ENCODE measurements around the gene DNMBP. TPM values are rescaled to one million over a fixed set of nuclear protein-coding genes. Genes with fewer than 3 reads are reported as not detected.
A peak's percentile ranks its signal among the peaks of the same experiment; 100 is the strongest.
"Not testable (repeated sequence)": the region's sequence is repeated elsewhere in the genome, so short reads cannot be mapped to it uniquely, and the experiment has no call there.

The DNMBP gene
- total RNA-seq, 2 donors from 2014 or later, result 4.1 to 4.3 TPM

DNA sequence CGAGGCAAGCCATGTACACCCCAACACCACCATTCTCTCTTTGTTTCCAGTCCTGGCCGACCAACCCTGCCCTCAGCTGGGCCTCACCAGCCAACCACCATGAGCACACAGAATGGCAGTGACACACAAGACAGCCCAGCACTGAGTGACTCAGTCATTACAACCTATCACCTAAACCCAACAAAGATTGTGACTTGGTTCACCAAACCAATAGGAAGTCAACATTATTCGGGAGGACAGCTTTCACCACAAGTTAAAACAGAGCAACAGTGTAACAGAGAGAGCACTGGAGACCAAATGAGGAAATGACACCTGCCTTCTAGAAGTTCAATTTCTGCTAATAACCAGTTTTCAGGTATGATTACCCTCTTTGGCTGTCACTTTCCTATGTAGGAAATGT is 72.1 kb downstream of the DNMBP start:
- Mint-ChIP-seq H3K4me1 (ENCODE audit: low read depth in 2 of 2) (peaks cover 16 to 23% of the 10 kb centered on the region in 2 donors), H3K4me3 (no peak overlapping the region), H3K9me3 (peaks cover 3% of the 10 kb centered on the region), H3K27me3 (no peaks in the 10 kb centered on the region), H3K36me3 (peaks cover 18% of the 10 kb centered on the region), H3K27ac (peak overlapping the region; percentile 25 to 72)
- DNase-seq (ENCODE audit: low spot score) (no peak), ATAC-seq (peak; percentile 83 to 92)

DNA sequence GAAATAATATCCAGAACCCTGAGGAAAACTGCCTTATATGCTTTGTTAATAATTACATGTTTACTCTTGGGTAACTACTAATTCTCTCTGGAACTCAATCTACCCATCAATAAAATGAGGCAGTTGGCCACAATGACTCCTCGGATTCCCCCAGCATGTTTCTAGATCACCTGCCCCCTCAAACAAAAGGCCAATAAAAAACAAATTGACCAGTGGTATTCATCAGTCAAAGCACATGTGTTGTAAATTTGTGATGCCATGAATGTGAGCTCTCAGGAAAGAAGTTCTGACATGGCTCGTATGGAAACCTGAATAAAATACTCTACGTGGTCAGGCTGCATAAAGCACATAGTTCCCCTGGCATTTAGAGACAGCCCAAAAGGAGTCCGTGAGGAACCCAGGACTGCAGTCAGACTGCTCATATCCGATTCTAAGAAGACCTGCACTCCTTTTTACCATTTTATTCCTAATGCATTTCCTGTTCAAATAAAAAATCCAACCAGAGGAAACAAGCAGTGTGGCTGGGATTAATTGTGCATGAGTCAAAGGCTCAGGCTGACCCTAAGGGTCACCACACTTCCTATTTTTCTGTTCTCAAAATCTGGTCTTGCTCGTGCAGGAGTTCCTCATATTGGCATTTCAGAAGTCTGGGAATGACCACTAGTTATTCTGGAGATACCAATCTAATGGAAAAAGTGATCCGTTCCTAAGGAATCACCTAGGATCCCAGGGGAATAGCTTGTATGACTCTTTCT is 77.4 kb downstream of the DNMBP start:
- H3K27ac Mint-ChIP-seq; H3K27me3 Mint-ChIP-seq; DNase-seq (ENCODE audit: low spot score); H3K36me3 Mint-ChIP-seq; H3K9me3 Mint-ChIP-seq; H3K4me1 Mint-ChIP-seq (ENCODE audit: low read depth in 2 of 2); ATAC-seq; H3K4me3 Mint-ChIP-seq: not testable (repeated sequence)

DNA sequence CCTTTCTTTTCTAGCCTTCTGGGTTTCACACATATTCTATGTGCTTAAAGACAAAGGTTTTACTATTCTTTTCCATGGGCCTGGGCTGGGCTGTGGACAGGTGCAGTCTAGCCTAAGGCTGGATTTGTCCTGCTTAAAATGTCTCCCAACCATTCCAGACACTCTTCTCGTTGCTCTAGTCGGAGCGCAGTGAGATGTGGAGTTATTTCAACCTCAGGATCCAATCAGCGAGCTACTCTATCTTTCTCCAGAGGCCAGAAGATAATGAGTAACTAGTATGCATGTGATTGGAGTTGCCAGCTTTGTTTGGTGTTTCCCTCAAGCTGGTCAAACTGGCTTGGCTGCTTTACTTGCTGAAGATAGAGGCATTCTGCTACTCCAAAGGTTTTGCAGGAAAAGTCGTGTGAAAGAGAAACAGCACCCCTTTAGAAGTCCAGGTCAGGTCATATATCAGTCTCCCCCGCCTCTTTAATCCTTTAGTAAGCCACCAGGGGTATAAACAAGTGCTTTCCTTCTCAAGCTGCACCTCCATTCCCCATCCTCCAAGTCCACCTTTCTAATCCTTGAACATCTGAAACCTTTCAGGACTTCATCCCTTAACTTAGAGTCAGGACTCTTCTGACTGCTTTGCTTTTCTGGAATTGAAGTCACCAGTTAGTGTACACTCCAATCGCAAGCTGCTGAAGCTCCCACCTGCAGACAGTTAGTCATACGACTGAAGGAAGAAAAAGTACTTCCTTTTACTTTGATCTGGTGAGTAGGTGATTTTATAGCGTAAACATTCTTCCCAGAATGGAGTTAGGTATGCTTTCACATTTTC is 78.8 kb downstream of the DNMBP start:
- Mint-ChIP-seq H3K36me3 (no peaks in the 10 kb centered on the region), H3K27me3 (no peaks in the 10 kb centered on the region), H3K27ac (no peak overlapping the region), H3K9me3 (no peaks in the 10 kb centered on the region), H3K4me1 (ENCODE audit: low read depth in 2 of 2) (peaks cover 5 to 6% of the 10 kb centered on the region in 2 donors), H3K4me3 (no peak overlapping the region)
- ATAC-seq (no peak), DNase-seq (ENCODE audit: low spot score) (no peak)

DNA sequence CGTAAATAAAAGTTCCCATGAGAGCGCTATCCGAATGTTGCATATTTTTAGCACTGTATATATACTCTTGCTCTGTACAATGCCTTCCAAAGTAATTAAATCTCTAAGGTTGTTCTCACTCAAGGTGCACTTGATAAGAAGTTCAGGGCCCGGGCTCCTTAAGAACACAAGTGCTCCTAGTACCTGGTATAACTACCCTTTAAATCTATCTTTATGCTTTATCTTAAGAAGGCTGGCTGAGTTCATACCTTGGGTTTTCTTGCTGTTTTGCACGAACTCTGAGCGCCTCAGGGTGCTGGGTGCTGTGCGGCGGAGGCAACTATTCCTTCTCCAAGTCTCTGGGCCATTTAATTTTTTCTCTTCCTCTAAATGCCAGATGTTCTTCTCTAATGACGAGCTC is 80.4 kb downstream of the DNMBP start:
- H3K27me3 Mint-ChIP-seq, result no peaks in the 10 kb centered on the region
- DNase-seq (ENCODE audit: low spot score) (no peak), ATAC-seq (no peak)
- H3K27ac Mint-ChIP-seq, result no peak overlapping the region
- no peaks in the 10 kb centered on the region for H3K9me3 Mint-ChIP-seq
- peaks cover 5 to 6% of the 10 kb centered on the region in 2 donors for H3K4me1 Mint-ChIP-seq (ENCODE audit: low read depth in 2 of 2)
- H3K36me3 Mint-ChIP-seq, result no peaks in the 10 kb centered on the region
- no peak overlapping the region for H3K4me3 Mint-ChIP-seq

DNA sequence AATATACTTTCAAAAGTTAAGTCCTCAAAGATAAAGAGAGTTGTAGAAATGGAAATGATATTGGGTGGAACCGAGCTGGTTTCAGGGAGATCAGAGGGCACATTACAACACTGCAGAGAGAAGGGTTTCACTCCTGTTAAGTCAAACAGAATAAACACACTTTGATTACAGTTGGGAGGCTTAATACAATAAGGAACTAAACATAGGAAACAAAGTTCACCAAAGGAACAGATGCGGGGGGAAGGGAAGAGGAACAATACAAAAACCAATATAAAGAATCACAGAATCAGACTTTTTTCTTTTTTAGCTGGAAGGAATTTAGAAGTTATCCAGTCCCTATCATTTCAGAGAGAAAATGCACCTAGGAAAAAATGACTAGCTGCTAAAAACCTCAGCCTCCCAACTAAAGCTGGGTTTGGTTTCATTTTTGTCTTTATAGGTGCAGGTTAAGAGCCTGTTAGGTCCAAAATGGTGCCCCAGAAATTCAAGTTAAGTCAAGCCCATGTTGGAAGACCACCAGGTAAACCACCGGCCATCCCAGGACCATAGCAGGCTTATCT is 81.9 kb downstream of the DNMBP start:
- no peaks in the 10 kb centered on the region for H3K36me3 Mint-ChIP-seq
- H3K4me1 Mint-ChIP-seq (ENCODE audit: low read depth in 2 of 2), result peaks cover 9 to 10% of the 10 kb centered on the region in 2 donors
- no peak overlapping the region for H3K4me3 Mint-ChIP-seq
- H3K27me3 Mint-ChIP-seq, result no peaks in the 10 kb centered on the region
- no peaks in the 10 kb centered on the region for H3K9me3 Mint-ChIP-seq
- H3K27ac Mint-ChIP-seq, result no peak overlapping the region
- DNase-seq (ENCODE audit: low spot score), result no peak
- no peak for ATAC-seq

DNA sequence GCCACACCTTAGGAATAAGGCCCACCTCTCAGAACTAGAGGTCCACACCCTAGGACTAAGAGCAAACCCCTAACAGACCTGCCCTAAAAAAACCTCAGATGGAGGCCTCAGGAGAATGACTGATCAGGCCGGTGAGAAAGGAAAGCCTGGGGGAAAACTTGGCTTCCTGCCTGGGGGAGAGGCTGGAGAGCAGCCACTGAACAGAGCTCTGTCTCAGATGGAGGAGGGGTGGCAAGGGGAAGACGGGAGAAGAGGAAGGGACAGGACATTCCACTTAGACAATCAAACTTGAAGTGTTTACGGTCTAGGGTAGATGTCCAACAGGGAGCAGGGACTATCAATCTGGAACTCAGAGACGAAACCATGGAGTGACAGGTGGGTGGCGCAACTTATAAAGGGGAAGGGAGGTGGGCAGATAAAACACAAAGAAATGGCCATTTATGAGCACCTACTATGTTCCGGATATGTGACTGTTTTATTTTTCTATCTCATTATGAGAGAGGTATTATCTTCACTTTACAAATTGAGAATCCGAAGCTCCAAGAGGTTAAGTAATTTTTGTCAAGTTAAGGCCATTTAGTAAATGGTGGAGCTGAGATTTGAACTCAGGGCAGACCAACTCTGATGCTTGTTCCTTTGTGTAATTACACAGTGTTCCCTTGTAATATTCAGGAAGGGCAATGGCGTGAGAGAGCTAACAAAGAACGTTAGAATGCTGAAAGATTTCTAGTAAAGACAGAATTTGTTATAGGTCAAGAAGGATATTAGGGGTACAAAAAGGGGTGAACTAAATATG is 82.6 kb downstream of the DNMBP start:
- DNase-seq (ENCODE audit: low spot score), result no peak
- Mint-ChIP-seq H3K4me1 (ENCODE audit: low read depth in 2 of 2) (peaks cover 10% of the 10 kb centered on the region in 2 donors), H3K9me3 (no peaks in the 10 kb centered on the region), H3K27me3 (no peaks in the 10 kb centered on the region), H3K36me3 (no peaks in the 10 kb centered on the region), H3K27ac (no peak overlapping the region), H3K4me3 (no peak overlapping the region)
- ATAC-seq, result no peak

DNA sequence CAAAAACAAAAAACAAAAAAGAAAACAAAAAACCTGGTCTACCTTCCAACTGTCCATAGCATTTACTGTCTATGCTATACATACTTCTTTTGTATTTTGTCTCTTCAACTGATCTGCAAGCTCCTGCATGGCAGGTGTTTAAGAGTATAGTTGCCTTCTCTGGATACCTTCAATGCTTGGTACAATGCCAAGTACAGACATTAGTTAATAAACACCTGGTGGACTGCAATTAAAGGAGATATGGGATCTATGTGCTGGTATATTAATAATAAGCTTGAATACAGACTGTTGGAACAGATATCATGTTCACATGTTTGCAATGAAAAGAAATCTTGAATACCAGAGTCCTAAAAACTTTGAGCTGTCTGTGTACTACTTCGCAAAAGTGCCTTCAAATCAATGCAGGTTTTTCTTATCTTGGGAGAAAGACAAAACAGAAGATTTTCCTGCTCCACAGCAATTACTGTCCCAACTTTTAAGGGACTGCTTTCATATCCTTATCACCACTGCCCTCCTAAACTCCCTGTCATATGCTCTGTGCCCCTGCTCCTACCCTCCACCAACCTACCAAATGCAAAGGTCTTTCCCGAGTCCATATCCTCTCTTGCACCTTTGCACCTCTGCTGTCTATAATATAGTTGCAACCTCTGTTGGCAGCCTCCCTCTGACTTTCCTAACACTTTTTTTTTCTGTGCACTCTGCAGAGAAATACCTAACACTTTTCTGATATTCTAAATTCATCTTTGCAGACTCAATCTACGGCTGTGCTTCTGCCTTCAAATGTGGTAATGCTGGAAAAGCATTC is 85.1 kb downstream of the DNMBP start:
- DNase-seq (ENCODE audit: low spot score) (no peak), ATAC-seq (no peak)
- Mint-ChIP-seq H3K4me3 (no peak overlapping the region), H3K9me3 (no peaks in the 10 kb centered on the region), H3K27ac (no peak overlapping the region), H3K27me3 (no peaks in the 10 kb centered on the region), H3K4me1 (ENCODE audit: low read depth in 2 of 2) (peaks cover 10 to 16% of the 10 kb centered on the region in 2 donors), H3K36me3 (no peaks in the 10 kb centered on the region)

DNA sequence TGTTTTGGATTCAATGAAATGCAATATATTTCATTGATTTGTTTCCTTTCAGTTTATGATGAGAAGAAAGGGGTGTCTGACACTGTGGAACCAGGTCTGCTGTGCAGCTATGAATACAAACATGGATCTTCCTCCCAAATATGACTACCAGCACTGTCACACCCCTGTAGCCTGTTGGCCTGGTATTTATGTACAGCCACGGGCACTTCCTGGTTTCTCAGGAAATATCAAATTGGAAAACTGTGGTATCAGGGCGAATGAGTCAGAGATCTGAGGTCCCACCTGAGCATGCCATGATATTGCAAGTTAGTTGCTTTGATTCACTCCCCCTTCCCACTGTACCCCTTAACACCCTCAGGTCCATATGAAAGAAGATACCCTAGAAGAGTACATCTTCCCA is 87.8 kb downstream of the DNMBP start:
- Mint-ChIP-seq H3K4me1 (ENCODE audit: low read depth in 2 of 2) (peaks cover 5 to 12% of the 10 kb centered on the region in 2 donors), H3K36me3 (no peaks in the 10 kb centered on the region), H3K9me3 (no peaks in the 10 kb centered on the region), H3K27me3 (no peaks in the 10 kb centered on the region), H3K27ac (no peak overlapping the region), H3K4me3 (no peak overlapping the region)
- ATAC-seq, result no peak
- DNase-seq (ENCODE audit: low spot score), result no peak

DNA sequence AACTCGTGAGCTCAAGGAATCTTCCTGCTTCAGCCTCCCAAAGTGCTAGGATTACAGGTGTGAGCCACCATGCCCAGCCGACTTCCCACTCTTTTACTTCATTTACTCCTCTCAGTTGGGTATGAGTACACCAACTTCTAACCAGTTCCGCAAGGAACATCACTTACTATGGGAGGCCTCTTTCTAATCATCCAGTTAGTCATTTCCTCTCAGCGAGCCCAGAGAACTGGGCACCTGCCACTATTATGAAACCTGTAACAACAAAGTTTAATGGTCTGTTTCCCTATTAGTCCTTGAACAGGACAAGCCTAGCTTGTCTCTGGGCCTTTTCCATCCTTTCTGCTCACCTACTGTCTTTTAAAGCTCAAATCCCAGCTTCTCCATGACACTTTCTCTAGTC is 88.8 kb downstream of the DNMBP start:
- Mint-ChIP-seq H3K9me3 (no peaks in the 10 kb centered on the region), H3K4me3 (no peak overlapping the region), H3K27me3 (no peaks in the 10 kb centered on the region), H3K27ac (no peak overlapping the region), H3K4me1 (ENCODE audit: low read depth in 2 of 2) (peaks cover 5 to 12% of the 10 kb centered on the region in 2 donors), H3K36me3 (no peaks in the 10 kb centered on the region)
- DNase-seq (ENCODE audit: low spot score) (no peak), ATAC-seq (no peak)

DNA sequence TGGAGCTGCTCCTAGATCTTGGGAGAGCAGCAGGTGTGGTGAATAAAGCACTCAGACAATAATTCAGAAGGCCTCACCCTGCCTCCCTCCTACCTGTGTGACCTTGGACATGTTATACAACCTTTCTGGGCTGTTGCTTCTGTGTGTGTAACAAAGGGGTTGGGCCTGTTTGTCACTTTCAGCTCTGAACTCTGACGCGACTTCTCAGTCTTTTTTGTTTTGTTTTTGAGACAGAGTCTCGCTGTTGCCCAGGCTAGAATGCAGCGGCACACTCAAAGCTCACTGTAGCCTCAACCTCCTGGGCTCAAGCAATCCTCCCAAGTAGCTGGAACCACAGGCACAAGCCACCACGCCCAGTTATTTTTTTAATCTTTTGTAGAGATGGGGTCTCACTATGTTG is 89.3 kb downstream of the DNMBP start:
- no peaks in the 10 kb centered on the region for H3K27me3 Mint-ChIP-seq
- H3K36me3 Mint-ChIP-seq, result no peaks in the 10 kb centered on the region
- ATAC-seq (no peak), DNase-seq (ENCODE audit: low spot score) (no peak)
- H3K4me3 Mint-ChIP-seq, result no peak overlapping the region
- H3K27ac Mint-ChIP-seq, result no peak overlapping the region
- peaks cover 5 to 12% of the 10 kb centered on the region in 2 donors for H3K4me1 Mint-ChIP-seq (ENCODE audit: low read depth in 2 of 2)
- no peaks in the 10 kb centered on the region for H3K9me3 Mint-ChIP-seq

DNA sequence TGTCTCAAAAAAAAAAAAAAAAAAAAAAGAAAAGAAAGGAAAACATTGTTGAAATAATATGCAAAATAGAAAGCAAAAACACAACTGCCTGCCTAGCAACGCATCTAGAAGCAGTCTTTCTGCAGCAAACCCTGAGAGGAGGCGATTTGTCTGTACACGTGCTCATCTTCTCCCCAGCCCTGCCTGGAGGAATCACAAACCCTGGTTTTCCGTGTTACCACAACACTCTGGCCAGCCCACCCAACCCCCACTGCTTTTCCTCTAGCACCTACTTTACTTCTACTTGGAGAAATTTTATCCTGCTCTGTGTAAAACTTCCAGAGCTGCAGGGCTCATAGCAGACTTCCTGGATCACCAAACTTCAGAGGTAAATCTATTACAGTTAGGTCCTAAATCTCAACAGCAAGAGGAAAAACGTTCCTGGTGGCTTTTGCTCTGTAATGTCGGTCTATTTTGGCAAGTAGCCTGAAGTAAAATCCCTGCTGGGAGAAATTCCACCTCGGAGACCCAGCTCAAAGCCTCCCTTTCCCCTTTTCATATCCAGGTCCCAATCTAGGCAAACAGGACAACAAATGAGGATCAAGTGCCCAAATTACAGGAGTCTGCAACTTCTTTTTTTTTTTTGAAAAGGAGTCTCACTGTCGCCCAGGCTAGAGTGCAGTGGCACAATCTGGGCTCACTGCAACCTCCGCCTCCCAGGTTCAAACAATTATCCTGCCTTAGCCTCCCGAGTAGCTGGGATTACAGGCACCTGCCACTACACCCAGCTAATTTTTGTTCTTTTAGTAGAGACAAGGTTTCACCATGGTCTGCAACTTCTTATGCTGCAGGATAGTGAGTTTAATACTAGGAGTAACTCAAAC is 91.6 kb downstream of the DNMBP start:
- H3K4me3 Mint-ChIP-seq, result no peak overlapping the region
- no peak overlapping the region for H3K27ac Mint-ChIP-seq
- no peaks in the 10 kb centered on the region for H3K9me3 Mint-ChIP-seq
- no peak for ATAC-seq
- DNase-seq (ENCODE audit: low spot score), result no peak
- peaks cover 0 to 8% of the 10 kb centered on the region in 2 donors for H3K4me1 Mint-ChIP-seq (ENCODE audit: low read depth in 2 of 2)
- no peaks in the 10 kb centered on the region for H3K27me3 Mint-ChIP-seq
- H3K36me3 Mint-ChIP-seq, result no peaks in the 10 kb centered on the region

DNA sequence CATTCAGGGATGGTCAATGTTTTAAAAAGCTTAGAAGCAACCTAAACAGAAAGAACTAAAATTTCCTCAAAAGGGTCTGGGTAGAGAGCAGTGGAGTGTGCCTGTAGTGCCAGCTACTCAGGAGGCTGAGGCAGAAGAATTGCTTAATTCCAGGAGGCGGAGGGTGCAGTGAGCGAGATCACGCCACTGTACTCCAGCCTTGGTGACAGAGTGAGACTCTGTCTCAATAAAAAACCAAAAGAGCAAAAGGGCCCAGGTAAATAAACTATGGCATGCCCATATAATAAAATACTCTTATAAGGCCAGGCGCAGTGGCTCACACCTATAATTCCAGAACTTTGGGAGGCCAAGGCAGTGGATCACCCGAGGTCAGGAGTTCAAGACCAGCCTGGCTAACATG is 93.0 kb downstream of the DNMBP start:
- Mint-ChIP-seq H3K27ac (no peak overlapping the region), H3K9me3 (no peaks in the 10 kb centered on the region), H3K4me3 (no peak overlapping the region), H3K4me1 (ENCODE audit: low read depth in 2 of 2) (peaks cover 0 to 5% of the 10 kb centered on the region in 2 donors), H3K27me3 (no peaks in the 10 kb centered on the region), H3K36me3 (no peaks in the 10 kb centered on the region)
- ATAC-seq (no peak), DNase-seq (ENCODE audit: low spot score) (no peak)

All from natural killer cell treated with Interleukin-12 subunit alpha and Interleukin-12 subunit beta and Interleukin-15 and Interleukin-18, amount 100 ng/mL, for 72 hours (primary cell).